B cell (primary cell): Measurements from ENCODE around the gene IL5RA. TPM values are rescaled to one million over a fixed set of nuclear protein-coding genes. Genes with fewer than 3 reads are reported as not detected.

Experiments used
- ATAC-seq: fragments of 200-7000 bp; cut with Tn5 transposase; one replicate; pipeline ENCODE4 v1.10.0; 2021; ENCODE audit warnings: low read depth, mild to moderate bottlenecking, moderate number of reproducible peaks, moderate library complexity
- CTCF ChIA-PET: fragments of 350-600 bp; sonication (Branson Sonifier 250); formaldehyde crosslinking; loops from one replicate; lab custom pipeline; 2021; ENCODE audit warnings: antibody characterized with exemption, inconsistent platforms; lab: Charles Lee
- POLR2A ChIA-PET: fragments of 350-600 bp; sonication (Branson Sonifier 250); formaldehyde crosslinking; loops from one replicate; lab custom pipeline; 2021; ENCODE audit warnings: antibody characterized with exemption; lab: Charles Lee
- DNase-seq: peaks from one replicate; pipeline ENCODE4 v3.0.0; 2013
- H2AFZ ChIP-seq: 2 replicates; pipeline ENCODE4 v1.6.1; 2012; ENCODE audit warnings: mild to moderate bottlenecking, low read depth, low read length; ENCODE audit not compliant: insufficient read depth, poor library complexity, severe bottlenecking
- H3K27ac ChIP-seq, 2 donors: 1 replicate in 1 of 2; 2 replicates in 1 of 2; pipeline ENCODE4 v1.5.1; 2012 to 2013; ENCODE audit warnings: low read length in 2 of 2, mild to moderate bottlenecking in 2 of 2, moderate library complexity in 1 of 2
- H3K27me3 ChIP-seq, 4 experiments: fragments of 200-600 bp in 1 of 4; sonication (generic) in 1 of 4; replicated peaks in 1 of 4; 1 replicate in 2 of 4; 2 replicates in 2 of 4; pipeline versions ENCODE4 v1.6.1 to v1.7.0; 2013 to 2016; ENCODE audit warnings: low read length in 3 of 4, mild to moderate bottlenecking in 2 of 4, mixed read lengths in 1 of 4, moderate library complexity in 1 of 4; ENCODE audit not compliant: insufficient read depth in 4 of 4, control insufficient read depth in 3 of 4; ENCODE audit errors: control extremely low read depth in 1 of 4
- H3K36me3 ChIP-seq, 2 experiments: replicated peaks in 1 of 2; 1 replicate in 1 of 2; 2 replicates in 1 of 2; pipeline versions ENCODE4 v1.6.1 to v1.7.1; 2013; ENCODE audit warnings: low read length in 1 of 2; ENCODE audit not compliant: insufficient read depth in 2 of 2, control insufficient read depth in 1 of 2; ENCODE audit errors: control extremely low read depth in 1 of 2, extremely low read depth in 1 of 2
- H3K4me1 ChIP-seq, 2 donors: fragments of 200-600 bp in 1 of 2; sonication (generic) in 1 of 2; 1 replicate in 1 of 2; 2 replicates in 1 of 2; pipeline versions ENCODE4 v1.5.1 to v1.6.1; 2013 to 2017; ENCODE audit warnings: low read length in 2 of 2; ENCODE audit not compliant: control insufficient read depth in 2 of 2, insufficient read depth in 2 of 2
- H3K4me2 ChIP-seq: replicated peaks from 2 replicates; pipeline ENCODE3; 2012; ENCODE audit warnings: mild to moderate bottlenecking, low read depth, low read length; ENCODE audit not compliant: poor library complexity, severe bottlenecking
- H3K4me3 ChIP-seq, 5 experiments: fragments of 200-600 bp in 1 of 5; sonication (generic) in 1 of 5; 1 replicate in 3 of 5; 2 replicates in 2 of 5; pipeline versions ENCODE4 v1.5.1 to v1.7.0; 2011 to 2016; ENCODE audit warnings: low read length in 4 of 5, mild to moderate bottlenecking in 4 of 5, low read depth in 2 of 5, control low read depth in 1 of 5, moderate library complexity in 1 of 5; ENCODE audit not compliant: insufficient read depth in 1 of 5; ENCODE audit errors: control extremely low read depth in 1 of 5, extremely low read depth in 1 of 5
- H3K79me2 ChIP-seq: fragments of 200-600 bp; sonication (generic); one replicate; pipeline ENCODE4 v1.6.0; 2016; ENCODE audit warnings: low read length; ENCODE audit not compliant: control insufficient read depth, insufficient read depth
- H3K9ac ChIP-seq: fragments of 200-600 bp; sonication (generic); 2 replicates; pipeline ENCODE4 v1.6.1; 2017; ENCODE audit warnings: mild to moderate bottlenecking, low read length, moderate library complexity
- H3K9me3 ChIP-seq, 3 donors: one replicate each; pipeline versions ENCODE4 v1.6.1 to v1.7.1; 2013; ENCODE audit warnings: low read length in 2 of 3; ENCODE audit not compliant: control insufficient read depth in 2 of 3, insufficient read depth in 1 of 3; ENCODE audit errors: control extremely low read depth in 1 of 3
- H4K20me1 ChIP-seq: 2 replicates; pipeline ENCODE4 v1.6.0; 2012; ENCODE audit warnings: mild to moderate bottlenecking, low read length; ENCODE audit not compliant: insufficient read depth, control insufficient read depth, poor library complexity, severe bottlenecking
- H3K27ac Mint-ChIP-seq: one replicate; pipeline ENCODE4 v1.8.0; 2021; ENCODE audit warnings: mixed read lengths
- H3K27me3 Mint-ChIP-seq: one replicate; pipeline ENCODE4 v1.8.0; 2021; ENCODE audit warnings: mixed read lengths
- H3K4me1 Mint-ChIP-seq: one replicate; pipeline ENCODE4 v1.8.0; 2021; ENCODE audit warnings: mixed read lengths
- H3K4me3 Mint-ChIP-seq: one replicate; pipeline ENCODE4 v1.8.0; 2021; ENCODE audit warnings: mixed read lengths
- H3K9me3 Mint-ChIP-seq: one replicate; pipeline ENCODE4 v1.8.0; 2022; ENCODE audit warnings: mixed read lengths; ENCODE audit not compliant: insufficient read depth
- EZH2 ChIP-seq: IDR thresholded peaks from 2 replicates; pipeline ENCODE4 v1.6.1; 2012; ENCODE audit warnings: borderline replicate concordance, low read depth, mild to moderate bottlenecking, moderate library complexity, low read length; ENCODE audit not compliant: insufficient read depth, poor library complexity, severe bottlenecking
- WGBS: methylation state at CpG from one replicate; pipeline ENCODE4 v1.1.5; 2013; ENCODE audit warnings: missing lambda C conversion rate; ENCODE audit not compliant: insufficient coverage; 5-methylcytosine and 5-hydroxymethylcytosine counted together
- intact Hi-C: fragments of 100-400 bp; cut with micrococcal nuclease; formaldehyde crosslinking; loops from one replicate; pipeline ENCODE4 v1.10.0; 2022
- polyA plus RNA-seq: library from polyadenylated mRNA; depleted of rRNA; stranded (reverse); fragments of >200 nt; gene quantifications from 2 replicates; pipeline ENCODE4 v1.2.3, GENCODE V29; 2012
- total RNA-seq, 2 donors: library from RNA; stranded (reverse); fragments of 120-200 nt in 1 of 2; gene quantifications; 1 replicate in 1 of 2; 2 replicates in 1 of 2; pipeline versions ENCODE4 v1.2.3 to v1.2.4, GENCODE V29; 2013 to 2022
- TF ChIP-seq, protein P1 (sequence below): fragments of 200-600 bp; IDR thresholded peaks from one replicate; pipeline ENCODE4 v1.8.0; 2022; ENCODE audit warnings: antibody characterized with exemption, mild to moderate bottlenecking

Gene IL5RA
- total and polyA plus RNA-seq, 2 donors (not counting 1 experiment from before 2014, with no cell fraction given), result 1.0 to 2.6 TPM

DNA sequence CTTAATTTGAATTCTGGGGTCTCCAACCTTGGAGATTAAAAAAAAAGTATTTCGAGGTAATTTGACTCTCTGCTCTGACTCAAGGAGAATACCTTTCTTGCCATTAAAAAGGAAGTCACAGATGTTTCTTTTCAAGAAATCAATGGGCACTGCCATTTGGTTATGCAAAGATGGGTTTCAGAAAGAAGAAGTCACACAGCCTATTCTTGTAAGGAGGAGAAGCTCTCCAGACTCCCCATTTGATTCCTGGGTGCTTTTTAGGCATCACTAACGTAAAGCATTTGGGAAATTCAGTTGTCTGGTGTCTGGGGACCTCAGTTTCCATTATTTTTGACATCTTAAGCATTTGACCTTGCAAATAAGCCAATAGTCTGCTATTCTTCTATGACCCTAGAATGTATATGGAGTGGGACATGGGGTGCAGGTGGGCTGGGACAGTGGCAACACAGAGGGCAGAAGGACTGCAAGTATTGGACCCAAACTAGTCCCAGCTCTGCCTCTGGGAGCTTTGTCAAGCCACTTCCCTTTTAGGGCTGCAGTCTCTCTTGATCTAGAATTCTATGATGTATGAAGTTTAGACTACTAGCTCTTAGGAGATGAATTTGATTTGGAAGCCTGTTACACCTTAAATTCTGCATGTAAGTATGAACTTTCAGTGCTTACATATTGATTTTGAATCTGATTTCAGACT lies 27.8 kb downstream of the IL5RA start:
- WGBS, result no CpG with 5 or more reads among the region's 2 CpGs
- CTCF ChIA-PET, result no interaction called here
- H3K79me2 ChIP-seq, result no peaks in the 10 kb centered on the region
- Mint-ChIP-seq H3K9me3 (no peaks in the 10 kb centered on the region), H3K4me3 (peak overlapping the region; percentile 30), H3K4me1 (peaks cover 28% of the 10 kb centered on the region), H3K27me3 (peaks cover 15% of the 10 kb centered on the region), H3K27ac (no peak overlapping the region)
- POLR2A ChIA-PET, result no interaction called here
- no peak overlapping the region for H3K27ac ChIP-seq
- H3K27me3 ChIP-seq, result peaks cover 0 to 4% (median 0%) of the 10 kb centered on the region in 4 experiments
- intact Hi-C loops, result no loop called here
- no peaks in the 10 kb centered on the region for H4K20me1 ChIP-seq
- H3K9me3 ChIP-seq, result no peaks in the 10 kb centered on the region
- H3K4me2 ChIP-seq, result peak overlapping the region; percentile 34
- peaks cover 22% of the 10 kb centered on the region in 2 donors for H3K4me1 ChIP-seq
- H3K36me3 ChIP-seq, result no peaks in the 10 kb centered on the region
- TF ChIP-seq EZH2, result no peak
- TF ChIP-seq, protein P1, sequence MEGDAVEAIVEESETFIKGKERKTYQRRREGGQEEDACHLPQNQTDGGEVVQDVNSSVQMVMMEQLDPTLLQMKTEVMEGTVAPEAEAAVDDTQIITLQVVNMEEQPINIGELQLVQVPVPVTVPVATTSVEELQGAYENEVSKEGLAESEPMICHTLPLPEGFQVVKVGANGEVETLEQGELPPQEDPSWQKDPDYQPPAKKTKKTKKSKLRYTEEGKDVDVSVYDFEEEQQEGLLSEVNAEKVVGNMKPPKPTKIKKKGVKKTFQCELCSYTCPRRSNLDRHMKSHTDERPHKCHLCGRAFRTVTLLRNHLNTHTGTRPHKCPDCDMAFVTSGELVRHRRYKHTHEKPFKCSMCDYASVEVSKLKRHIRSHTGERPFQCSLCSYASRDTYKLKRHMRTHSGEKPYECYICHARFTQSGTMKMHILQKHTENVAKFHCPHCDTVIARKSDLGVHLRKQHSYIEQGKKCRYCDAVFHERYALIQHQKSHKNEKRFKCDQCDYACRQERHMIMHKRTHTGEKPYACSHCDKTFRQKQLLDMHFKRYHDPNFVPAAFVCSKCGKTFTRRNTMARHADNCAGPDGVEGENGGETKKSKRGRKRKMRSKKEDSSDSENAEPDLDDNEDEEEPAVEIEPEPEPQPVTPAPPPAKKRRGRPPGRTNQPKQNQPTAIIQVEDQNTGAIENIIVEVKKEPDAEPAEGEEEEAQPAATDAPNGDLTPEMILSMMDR, result no peak
- peak; percentile 35 for DNase-seq
- H2AFZ ChIP-seq, result no peak overlapping the region
- ATAC-seq, result peak; percentile 43
- H3K9ac ChIP-seq, result no peak overlapping the region
- no peak overlapping the region for H3K4me3 ChIP-seq

DNA sequence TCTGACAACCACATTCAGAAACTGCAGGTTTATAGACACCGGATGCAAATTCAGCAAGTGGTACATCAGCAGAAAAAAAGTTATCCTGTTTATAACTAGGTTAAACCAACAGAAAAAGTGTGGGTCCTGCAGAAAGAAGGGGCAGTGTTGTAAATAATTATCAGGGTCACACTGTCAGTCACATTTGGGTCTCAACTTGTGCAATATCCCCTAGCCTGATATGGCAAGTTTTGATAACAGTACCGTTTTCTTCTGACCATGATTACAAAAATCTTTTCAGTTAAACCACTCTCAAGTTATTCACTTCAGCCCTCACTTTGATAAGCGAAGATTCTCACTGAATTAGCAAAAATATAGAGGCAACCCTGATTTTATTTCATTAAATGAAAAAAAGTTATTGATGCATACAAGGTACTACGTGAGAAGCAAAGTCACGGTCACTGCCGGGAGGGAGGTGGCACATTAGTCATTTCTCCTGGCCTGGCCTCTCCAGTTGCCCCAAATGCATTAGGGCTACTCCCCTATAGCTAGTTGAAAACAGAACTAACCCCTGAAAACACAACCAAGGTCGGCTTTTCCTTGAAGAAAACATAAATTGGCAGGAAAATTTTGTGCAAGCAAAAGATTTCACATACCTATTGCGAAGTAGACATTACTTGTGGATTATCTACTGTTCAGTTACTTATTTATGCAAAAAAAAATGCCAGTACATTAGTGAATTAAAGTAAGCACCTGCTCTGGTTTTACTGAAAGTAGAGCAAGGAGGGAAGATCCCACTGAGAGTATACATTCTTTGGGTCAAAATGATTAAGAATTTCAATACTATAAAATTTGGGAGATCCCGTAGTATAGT lies 28.6 kb downstream of the IL5RA start:
- Histone ChIP-seq H3K27ac (no peak overlapping the region), H3K9me3 (no peaks in the 10 kb centered on the region), H3K27me3 (peaks cover 0 to 4% (median 0%) of the 10 kb centered on the region in 4 experiments), H3K79me2 (no peaks in the 10 kb centered on the region), H3K9ac (no peak overlapping the region), H4K20me1 (no peaks in the 10 kb centered on the region), H3K4me2 (peak overlapping the region; percentile 34), H3K36me3 (no peaks in the 10 kb centered on the region), H2AFZ (no peak overlapping the region), H3K4me3 (no peak overlapping the region), H3K4me1 (peaks cover 22% of the 10 kb centered on the region in 2 donors)
- peaks cover 15% of the 10 kb centered on the region for H3K27me3 Mint-ChIP-seq
- TF ChIP-seq, protein P1, result no peak
- TF ChIP-seq EZH2, result no peak
- CTCF ChIA-PET, result no interaction called here
- DNase-seq (no peak), ATAC-seq (no peak)
- H3K4me3 Mint-ChIP-seq, result peak overlapping the region; percentile 8
- no peak overlapping the region for H3K27ac Mint-ChIP-seq
- 60% methylated on average over 1 of the region's 9 CpGs for WGBS
- H3K9me3 Mint-ChIP-seq, result no peaks in the 10 kb centered on the region
- intact Hi-C loops, result no loop called here
- POLR2A ChIA-PET, result no interaction called here
- H3K4me1 Mint-ChIP-seq, result peaks cover 26% of the 10 kb centered on the region
